ENCODE results near the gene CHRNE.

CHRNE gene

DNA sequence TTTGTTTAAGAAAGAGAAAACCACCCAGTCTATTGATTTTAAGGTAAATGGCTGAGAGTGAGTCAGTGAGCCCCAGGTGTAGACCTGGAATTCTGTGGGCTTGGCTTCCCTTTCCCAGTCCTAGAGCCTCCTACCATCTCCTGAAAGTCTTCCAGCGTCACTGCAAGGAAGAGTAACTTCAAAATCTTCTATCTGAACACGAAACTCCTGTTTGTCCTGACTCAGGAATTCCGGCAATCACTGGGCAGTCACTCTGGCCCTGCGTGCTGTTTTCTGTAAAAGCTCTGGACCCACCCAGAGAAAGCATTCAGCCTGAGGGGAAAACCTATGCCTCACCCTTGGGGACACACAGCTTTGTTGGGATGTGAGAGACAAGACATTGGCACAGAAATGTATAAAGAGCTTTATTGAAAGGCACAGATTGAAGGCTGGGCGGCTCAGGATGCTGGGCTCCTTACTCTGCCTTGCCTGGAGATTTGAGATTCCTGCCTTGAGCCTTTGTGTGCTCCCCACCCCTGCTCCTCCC lies 53.8 kb downstream of the CHRNE start:
- Histone ChIP-seq H3K9me3 (ENCODE audit: severe bottlenecking) (no peaks in the 10 kb centered on the region), H3K4me1 (ENCODE audit: insufficient read depth, poor library complexity, severe bottlenecking) (peaks cover 74% of the 10 kb centered on the region), H3K27ac (ENCODE audit: poor library complexity, severe bottlenecking) (peak overlapping the region; percentile 99), H3K4me3 (ENCODE audit: severe bottlenecking) (no peak overlapping the region), H3K27me3 (ENCODE audit: insufficient read depth, poor library complexity, severe bottlenecking) (no peaks in the 10 kb centered on the region), H3K36me3 (ENCODE audit: low read depth) (peaks cover 13% of the 10 kb centered on the region)
- ATAC-seq (ENCODE audit: low read depth) (peak; percentile 80), DNase-seq (ENCODE audit: low spot score) (peak; percentile 85)
- TF ChIP-seq, protein P1, sequence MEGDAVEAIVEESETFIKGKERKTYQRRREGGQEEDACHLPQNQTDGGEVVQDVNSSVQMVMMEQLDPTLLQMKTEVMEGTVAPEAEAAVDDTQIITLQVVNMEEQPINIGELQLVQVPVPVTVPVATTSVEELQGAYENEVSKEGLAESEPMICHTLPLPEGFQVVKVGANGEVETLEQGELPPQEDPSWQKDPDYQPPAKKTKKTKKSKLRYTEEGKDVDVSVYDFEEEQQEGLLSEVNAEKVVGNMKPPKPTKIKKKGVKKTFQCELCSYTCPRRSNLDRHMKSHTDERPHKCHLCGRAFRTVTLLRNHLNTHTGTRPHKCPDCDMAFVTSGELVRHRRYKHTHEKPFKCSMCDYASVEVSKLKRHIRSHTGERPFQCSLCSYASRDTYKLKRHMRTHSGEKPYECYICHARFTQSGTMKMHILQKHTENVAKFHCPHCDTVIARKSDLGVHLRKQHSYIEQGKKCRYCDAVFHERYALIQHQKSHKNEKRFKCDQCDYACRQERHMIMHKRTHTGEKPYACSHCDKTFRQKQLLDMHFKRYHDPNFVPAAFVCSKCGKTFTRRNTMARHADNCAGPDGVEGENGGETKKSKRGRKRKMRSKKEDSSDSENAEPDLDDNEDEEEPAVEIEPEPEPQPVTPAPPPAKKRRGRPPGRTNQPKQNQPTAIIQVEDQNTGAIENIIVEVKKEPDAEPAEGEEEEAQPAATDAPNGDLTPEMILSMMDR (IDR thresholded peaks at IDR 0.05; ENCODE audit: poor library complexity, severe bottlenecking): no peak

All from RWPE2 (cell line).